GM21390 (cell line): ENCODE results near the gene TUBA8.

Experiments
- ATAC-seq: cut with Tn5 transposase; IDR thresholded peaks from one replicate; pipeline ENCODE4 v1.9.1; 2021; ENCODE audit not compliant: unreplicated experiment

TUBA8 gene

DNA sequence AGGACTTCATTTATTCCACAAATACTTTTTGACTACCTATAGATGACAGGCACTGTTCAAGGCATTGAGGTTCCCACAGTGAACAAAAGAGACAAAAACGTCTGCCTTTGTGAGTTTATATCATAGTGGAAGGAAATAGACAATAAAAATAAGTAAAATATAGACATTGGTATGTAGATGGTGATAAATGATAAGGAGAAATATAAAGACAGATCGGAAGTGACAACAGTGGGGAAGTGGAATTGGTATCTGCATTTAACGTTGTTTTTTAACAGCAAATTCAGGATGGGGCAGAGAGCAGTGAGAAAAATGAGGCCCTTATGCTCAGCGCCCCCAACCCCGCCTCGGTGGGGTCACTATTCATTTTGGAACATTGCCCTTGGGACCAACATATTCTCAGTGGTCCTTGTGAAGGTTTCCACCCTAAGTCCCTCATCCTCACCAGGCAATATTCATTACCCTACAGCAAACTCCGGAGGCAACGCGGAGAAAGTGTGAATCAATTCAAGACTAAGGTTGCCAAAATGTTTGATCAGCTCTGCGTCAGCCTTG lies 33.4 kb upstream of the TUBA8 start:
- ATAC-seq, result no peak

DNA sequence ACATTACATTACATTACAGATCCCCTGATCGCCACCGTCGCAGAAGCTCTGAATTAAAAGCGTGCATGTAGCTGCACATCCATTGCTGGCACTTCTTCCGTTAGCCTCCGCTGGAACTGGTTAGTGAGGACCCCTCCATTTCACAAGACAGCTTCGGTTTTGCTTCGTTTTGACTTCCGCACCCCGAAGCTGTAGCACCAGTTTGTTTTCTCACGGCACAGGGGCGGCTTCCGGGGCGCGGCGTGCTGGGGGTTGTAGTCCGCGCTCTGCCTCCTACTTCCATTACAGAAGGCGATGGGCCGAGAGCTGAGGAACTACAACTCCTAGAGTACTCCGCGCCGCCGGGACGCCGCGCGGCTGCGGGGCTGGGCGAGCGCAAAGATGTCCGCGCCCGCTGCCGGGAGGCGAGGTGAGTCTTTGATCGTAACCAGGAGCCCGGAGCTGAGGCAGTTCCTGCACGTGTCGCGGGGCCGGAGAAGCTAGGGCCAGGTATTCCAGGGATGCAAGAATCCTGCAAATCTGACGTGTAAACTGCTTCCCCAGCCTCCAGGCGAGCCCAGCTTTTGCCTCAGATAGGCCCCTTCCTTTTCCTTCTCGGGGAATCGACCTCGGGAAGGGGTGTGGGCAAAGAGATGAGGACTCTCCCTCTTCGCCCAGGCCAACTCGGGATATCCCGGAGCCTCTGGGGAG lies 32.8 kb upstream of the TUBA8 start, which contains the start of gene PEX26:
Gene PEX26, plus strand, starts transcription at position 352 of the 690 bp plus-strand sequence. CDS start 387 bp downstream, outside the sequence.
- ATAC-seq, result peak; percentile 89

DNA sequence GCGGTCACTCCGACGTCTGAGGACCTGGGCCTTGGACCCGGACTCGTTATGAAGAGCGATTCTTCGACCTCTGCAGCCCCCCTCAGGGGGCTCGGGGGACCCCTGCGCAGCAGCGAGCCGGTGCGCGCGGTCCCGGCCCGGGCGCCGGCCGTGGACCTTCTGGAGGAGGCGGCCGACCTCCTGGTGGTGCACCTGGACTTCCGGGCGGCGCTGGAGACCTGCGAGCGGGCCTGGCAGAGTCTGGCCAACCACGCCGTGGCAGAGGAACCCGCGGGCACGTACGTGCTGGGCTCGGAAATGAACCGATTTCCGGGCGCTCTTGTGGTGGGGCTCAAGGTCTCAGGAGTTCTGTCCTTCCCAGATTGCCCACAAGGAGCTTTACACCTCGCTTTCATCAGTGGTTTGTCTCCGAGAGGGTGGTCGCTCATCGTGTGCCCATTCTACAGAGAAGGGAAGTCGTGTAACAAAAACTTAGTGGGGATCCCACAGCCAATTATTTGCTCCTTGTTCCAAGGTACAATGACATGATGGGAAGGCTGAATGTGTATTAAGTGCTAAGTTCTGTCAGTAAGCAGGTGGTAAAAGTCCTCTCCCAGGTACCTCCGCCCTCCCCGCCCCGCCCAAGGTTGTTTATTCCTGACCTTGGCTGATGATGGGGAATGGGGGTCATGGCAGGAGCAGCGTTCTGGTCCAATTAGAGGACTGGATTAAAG lies 32.1 kb upstream of the TUBA8 start:
- peak; percentile 5 for ATAC-seq

DNA sequence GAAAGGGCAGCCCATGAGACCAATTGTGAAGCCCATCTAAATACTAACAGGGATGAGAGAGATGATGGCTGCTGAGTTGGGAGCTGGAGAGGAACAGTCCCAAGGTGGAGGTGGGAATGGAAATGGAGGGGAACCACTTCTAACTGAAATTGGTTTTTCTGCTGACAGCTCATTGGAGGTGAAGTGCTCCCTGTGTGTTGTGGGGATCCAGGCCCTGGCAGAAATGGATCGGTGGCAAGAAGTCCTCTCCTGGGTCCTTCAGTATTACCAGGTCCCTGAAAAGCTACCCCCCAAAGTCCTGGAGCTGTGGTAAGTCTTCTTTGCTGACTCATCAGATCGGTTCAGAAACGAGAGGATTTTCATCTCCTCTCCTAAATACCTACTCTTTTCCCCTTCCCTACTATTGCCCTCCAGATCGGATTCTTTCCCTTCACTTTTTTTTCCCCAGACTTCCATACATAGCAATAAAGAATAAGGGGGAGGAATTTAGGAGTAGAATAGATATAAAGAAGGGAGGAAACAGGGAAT lies 30.8 kb upstream of the TUBA8 start:
- no peak for ATAC-seq

DNA sequence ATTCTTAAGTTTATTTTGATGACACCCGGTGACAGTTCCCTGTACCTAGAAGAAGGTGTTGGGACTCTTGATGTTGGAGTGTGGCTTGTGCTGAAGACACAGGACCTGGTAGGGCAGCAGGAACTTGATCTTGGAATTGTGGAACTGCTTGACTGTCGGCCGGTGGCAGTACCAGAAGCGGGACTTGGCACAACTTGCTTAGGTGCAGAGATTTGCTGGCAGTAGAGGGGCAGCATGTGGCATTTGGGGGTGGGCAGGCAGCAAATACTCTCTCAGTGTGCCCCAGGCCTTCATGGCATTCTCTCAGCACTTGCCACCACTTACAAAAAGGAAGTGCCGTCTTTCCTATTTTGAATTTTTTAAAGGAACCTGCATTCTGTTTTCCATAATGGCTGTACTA lies 29.2 kb upstream of the TUBA8 start:
- ATAC-seq, result no peak

DNA sequence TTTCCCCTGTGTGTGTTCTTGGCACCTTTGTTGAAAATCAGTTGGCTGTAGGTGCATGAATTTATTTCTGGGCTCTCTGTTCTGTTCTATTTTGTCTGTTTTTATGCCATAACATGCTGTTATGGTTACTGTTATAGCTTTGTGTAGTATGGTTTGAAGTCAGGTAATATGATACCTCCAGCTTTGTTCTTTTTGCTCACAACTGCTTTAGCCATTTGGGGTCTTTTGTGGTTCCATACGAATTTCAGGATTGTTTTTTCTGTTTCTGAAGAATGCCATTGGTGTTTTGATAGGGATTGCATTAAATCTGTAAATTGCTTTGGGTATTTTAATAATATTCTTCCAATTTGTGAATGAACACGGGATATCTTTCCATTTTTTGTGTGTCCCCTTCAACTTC lies 28.1 kb upstream of the TUBA8 start:
- ATAC-seq, result no peak

DNA sequence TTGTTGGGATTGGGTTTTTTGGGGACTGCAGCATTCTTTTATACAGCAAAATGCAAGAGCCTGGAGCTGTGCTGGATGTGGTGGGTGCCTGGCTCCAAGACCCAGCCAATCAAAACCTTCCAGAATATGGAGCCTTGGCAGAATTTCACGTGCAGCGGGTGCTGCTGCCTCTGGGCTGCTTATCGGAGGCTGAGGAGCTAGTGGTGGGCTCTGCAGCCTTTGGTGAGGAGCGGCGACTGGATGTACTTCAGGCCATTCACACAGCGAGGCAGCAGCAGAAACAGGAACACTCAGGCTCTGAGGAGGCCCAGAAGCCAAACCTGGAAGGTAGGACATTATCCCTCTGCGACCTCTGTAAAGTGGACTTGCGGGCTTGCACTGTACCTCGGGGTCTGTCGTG lies 27.2 kb upstream of the TUBA8 start:
- no peak for ATAC-seq

DNA sequence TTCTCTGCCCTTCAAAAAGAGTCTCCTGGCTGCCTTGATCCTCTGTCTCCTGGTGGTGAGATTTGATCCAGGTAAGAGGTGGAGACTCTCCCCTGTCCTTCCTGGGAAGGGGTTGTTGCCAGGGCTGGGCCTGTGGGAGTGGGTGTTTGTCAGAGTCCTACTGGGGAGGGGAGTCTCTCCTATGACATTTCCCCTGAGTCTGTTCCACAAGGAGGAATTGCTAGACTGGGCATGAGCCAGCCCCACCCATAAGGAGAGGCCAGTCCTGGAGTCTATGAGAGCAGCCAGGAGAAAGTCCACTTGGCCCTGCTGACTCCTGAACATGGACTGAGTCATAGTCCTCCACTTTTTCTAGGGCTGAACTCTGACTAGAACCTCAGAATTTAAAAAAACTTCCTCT lies 25.4 kb upstream of the TUBA8 start:
- no peak for ATAC-seq

DNA sequence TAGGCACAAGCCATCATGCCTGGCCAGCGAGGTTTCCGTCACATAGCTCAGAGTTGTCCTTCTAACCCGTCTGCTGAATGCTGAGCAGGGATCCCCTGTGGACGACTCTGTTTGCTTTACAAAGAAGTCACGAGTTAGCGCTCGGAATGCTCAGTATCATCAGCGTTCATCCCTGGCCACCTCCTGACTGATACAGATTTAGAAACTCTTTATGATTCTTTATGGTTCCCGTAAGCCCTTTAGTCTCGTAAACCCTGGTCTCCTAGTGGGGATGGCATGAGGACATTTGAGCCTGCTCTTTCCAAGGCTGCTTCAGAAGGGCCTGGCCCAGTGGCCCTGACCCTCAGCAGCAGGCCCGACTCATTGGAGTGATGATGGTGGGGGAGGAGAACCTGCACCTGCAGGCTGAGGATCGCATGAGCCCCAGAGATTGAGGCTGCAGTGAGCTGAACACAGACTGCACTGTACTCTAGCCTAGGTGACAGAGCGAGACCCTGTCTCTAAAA lies 23.2 kb upstream of the TUBA8 start:
- ATAC-seq, result no peak

DNA sequence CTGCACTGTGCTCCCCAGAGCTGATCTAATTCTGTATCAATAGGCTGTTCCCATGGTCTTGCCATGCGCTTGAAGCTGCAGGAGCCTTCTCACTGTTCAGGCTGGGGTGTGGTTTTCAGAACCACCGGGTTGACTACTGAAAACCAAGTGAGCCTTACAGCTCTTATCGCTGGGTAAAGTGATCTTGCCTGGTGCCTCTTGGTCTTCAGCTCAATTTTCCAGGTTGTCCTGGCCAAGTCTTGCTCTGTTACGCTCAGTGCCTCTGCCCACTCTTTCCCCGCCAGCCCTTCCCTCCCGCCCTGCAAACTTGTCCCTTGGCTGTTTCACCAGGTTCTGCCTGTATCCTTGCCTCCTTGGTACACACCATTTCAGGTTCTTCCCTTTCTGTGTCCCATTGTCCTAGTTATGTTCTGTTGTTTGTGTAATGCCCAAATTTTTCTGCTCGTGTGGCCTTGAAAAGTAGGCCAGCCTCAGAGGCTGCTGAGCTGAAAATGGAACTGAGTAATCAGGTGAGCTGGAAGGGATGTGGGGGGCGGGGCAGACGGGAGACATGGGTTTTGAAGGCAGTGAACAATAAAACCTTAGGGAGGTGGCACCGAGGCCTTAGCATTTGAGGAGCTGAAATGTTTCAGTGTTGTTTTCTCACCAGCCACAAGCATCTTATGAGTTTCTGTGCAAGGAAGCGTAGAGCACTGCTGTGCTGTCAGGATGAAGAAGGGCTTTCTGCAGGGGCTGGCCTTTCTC lies 21.6 kb upstream of the TUBA8 start:
- no peak for ATAC-seq

DNA sequence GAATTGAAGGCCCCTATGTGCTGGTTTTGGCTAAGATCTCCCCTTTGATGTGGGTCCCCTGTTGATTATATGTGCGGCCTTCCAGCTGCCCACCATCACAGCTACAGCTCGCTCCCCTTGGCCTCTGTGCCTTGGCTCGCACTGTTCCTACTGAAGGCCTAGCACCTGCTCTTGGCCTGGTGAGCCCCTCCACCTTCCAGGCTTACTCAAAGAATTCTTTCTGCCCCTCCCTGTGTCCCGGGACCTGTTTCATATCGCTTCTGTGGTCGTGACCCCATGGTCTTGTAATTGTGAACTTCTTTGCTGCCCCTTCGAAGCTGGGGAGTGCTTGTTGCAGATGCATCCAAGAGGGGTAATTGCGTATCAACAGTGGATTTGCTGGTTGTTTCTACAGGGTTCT lies 20.3 kb upstream of the TUBA8 start:
- no peak for ATAC-seq

DNA sequence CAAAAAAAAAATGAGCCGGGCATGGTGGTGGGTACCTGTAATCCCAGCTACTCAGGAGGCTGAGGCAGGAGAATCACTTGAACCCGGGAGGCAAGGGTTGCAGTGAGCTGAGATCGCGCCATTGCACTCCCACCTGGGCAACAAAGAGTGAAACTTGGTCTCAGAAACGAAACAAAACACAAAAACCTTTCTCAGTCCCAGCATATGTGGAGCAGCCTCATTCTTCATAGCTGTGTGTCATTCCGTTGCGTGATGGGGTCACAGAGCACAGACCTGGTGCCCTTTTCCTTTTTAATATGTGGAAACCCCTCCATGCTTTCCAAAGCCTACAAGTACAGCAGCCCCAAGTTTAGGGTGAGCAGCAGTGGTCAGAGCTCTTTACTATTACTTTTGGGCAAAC lies 19.1 kb upstream of the TUBA8 start:
- ATAC-seq, result no peak

DNA sequence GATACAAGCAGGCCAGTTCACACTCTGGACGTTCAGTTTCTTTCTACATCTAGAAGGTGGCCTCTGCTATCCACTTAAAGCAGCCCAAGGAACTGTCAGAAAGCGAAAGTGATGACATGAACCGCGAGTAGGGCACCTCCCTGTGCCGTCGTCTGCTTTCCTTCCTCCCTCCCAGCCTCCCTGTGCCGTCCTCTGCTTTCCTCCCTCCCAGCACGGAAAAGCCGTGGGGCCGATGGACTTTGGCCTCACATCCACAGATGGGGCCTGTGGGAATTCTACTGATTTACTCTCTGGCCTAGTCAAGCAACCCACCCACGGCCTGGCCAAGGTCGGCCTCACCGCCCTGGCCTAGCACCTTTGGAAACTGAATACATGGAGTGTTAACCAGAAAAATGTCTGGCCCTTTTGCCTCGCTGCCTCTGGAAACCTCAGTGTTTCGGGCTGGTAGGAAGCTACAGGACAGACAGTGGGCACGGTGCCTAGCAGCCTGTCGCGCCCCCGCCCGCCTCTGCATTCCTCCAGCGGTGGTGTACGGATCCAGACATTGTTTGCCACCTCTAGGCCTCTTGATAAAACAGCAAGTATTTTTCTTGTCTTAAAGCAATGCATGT lies 18.6 kb upstream of the TUBA8 start:
- ATAC-seq, result no peak

DNA sequence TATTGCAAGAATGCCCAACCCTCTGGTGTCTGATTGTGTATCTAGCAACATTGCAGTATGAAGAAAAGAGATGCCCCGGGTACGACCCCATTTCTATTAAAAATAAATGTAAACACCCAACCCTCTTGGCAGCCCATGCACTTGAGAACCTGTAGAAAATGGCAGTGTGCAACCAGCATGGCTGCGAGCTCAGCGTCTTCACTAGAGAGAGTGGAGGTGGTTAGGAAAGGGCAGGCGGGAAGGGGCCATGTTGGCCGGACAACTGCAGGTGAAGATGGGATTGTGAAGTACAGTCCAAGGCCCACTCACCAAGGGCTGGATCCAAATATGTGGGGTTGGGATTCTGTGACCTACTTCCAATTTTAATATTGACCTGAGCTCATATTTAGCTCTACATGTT lies 16.9 kb upstream of the TUBA8 start:
- ATAC-seq, result no peak

DNA sequence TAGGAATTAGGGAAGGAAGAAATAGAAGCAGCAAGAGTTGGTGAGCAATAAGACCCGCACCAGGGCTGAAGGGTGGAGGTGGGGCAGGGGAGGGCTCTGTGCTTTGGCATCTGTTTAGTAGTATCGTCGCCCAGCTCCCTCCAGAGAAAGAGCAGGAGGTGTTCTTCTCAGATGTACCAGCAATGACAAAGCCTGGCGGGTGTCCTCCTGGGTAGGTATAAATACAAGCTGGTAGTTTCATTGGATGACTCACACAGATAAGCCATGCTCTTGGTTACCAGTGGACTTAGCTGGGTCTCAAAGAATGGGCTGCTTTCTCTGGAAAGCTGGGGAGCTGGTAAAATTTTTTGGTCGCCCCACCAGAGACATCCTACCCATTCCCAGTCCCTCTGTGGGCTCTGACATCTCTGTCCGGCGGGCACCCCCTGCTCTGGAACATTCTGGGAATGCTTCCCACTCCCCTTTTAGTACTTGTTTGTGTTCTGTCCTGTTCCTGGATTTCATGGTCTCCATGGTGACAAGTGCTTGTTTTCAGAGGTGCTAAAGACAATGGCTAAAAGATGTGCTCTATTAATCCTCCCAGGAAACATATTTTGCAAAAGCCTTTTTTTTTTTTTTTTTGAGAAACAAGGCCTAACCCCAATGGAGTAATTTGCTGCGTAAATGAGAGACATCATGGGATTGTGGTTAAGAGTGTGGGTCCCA lies 15.4 kb upstream of the TUBA8 start:
- no peak for ATAC-seq

DNA sequence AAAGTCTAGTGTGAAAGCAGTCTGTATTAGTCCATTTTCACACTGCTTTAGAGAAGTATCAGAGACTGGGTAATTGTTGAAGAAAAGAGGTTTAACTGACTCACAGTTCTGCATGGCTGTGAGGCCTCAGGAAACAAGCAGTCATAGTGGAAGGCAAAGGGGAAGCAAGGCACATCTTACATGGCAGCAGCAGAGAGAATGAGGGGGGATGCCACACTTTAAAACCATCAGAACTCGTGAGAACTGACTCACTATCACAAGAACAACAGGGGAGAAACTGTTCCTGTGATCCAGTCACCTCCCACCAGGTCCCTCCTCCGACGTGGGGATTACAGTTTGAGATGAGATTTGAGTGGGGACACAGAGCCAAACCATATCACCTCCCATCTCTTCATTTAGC lies 13.8 kb upstream of the TUBA8 start:
- no peak for ATAC-seq

DNA sequence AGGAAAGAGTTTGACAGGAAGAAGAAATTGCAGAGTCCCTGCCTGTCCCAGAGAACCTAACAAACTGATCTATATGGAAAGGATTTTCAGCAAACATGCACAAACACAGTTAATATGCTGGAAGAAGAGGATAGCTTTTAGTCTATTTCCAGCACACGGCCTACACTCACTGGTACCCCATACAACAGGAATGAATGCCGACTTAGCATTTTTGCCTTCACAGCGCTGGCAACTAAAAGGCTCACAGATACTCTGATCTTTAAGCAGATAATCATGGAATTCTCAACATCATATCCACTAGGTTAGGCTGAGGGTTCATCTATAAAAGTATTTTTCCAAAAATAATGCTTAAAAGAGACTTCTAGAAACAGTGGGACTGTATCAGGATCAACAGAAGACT lies 9.8 kb upstream of the TUBA8 start:
- ATAC-seq, result no peak

DNA sequence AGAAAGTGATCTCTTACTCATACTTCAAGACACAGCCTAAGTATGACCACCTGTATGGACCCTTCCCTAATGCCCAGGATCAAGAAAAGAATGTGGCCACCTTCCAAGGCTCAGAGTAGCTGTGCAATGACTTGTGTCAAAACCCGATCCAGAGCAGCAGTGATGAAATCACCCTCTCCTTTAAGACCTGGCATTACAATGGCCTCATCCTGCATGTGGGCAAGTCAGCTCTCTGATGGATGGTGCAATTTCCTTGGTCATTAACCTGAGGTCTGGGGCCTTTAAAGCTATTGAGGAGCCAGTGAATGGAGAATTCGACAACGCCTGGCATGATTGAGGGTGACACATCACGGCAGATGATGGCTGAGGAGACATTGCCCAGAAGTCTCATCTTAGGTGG lies 9.1 kb upstream of the TUBA8 start:
- ATAC-seq, result no peak

DNA sequence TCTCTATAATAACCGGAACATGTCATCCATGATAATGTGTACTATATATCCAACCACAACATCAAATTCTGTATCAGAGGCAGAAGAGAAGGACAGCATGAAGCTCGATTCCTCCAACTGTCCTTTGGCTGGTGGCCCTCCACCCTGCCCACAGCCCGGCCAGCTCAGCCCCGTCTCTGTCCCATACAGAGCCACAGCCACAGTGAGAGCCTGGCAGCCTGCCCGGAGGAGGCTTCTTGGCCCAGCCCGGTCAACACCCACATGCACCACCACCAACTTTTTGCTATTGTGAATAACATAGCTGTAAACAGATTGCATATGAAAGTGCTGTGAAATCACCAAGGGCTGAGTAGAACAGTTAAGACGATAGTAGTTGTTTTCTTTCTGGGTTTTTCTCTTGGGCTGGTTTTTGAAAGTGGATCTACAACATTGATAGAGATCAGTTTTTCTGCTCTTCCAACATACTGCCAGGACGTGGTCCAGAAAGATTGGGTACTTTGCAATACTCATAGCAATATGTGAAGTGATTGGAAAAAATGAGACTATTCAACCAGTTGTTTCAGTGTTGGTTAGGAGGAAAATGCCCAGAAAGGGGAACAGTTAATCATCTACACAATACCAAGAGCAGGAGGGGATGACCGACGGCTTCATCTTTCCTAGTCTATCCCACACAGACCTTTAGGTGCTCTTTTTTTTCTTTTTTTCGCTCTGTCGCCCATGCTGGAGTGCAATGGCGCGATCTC lies 6.9 kb upstream of the TUBA8 start:
- no peak for ATAC-seq

DNA sequence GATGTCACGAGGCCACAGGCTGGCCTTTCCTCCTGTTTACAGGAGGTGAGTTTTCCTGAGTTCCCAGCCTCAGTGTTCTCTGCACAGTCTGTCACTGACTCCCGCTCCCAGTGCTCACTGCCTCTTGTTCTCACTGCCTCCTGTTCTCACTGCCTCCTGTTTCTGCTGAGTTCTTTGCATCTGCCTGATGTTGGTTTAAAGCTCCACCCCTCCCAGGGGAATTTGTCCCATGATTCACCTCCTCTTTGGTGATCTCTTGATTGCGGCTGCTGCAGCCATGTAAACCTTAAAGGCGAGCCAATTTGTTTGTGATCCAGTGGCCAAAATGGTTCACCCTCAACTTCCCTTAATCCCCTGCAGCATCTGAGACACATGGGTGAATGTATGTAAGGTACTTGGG lies 6.0 kb upstream of the TUBA8 start:
- ATAC-seq, result no peak
